ENCODE data around the gene CLASP2. TPM values are rescaled to one million over a fixed set of nuclear protein-coding genes. Genes with fewer than 3 reads are reported as not detected.

The CLASP2 gene
- total and polyA plus RNA-seq, 2 experiments from 2014 or later = 38.7 to 112 TPM

DNA sequence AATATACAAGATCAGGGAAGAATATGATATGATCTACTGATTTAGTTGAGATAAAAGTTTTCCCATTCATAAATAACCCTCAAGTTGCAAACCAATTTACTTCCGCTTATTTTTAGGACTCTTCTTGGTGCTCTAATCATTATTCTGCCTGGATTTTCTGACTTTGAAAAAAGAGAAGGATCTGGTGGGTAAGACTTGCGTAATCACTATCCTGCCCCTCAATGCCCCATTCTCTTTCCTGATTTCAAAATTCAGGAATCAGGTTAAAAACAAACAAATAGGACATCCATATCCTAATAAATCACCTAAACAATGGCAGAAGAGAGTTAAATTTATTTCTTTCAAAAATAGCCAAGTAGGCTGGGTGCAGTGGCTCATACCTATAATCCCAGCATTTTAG, 127.5 kb downstream of the CLASP2 start:
- no peaks in the 10 kb centered on the region for H3K27me3 ChIP-seq
- H3K36me3 ChIP-seq = peaks cover 30% of the 10 kb centered on the region
- TF ChIP-seq, protein P1, sequence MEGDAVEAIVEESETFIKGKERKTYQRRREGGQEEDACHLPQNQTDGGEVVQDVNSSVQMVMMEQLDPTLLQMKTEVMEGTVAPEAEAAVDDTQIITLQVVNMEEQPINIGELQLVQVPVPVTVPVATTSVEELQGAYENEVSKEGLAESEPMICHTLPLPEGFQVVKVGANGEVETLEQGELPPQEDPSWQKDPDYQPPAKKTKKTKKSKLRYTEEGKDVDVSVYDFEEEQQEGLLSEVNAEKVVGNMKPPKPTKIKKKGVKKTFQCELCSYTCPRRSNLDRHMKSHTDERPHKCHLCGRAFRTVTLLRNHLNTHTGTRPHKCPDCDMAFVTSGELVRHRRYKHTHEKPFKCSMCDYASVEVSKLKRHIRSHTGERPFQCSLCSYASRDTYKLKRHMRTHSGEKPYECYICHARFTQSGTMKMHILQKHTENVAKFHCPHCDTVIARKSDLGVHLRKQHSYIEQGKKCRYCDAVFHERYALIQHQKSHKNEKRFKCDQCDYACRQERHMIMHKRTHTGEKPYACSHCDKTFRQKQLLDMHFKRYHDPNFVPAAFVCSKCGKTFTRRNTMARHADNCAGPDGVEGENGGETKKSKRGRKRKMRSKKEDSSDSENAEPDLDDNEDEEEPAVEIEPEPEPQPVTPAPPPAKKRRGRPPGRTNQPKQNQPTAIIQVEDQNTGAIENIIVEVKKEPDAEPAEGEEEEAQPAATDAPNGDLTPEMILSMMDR (IDR thresholded peaks at IDR 0.05; ENCODE audit: low read depth, low read length) = no peak
- H3K27ac ChIP-seq = no peak overlapping the region
- H3K4me3 ChIP-seq = no peak overlapping the region
- DNase-seq (ENCODE audit: low read depth in 1 of 2, low spot score in 1 of 2) = no peak
- H3K9me3 ChIP-seq (ENCODE audit: low read depth) = no peaks in the 10 kb centered on the region
- peaks cover 10% of the 10 kb centered on the region for H3K4me1 ChIP-seq (ENCODE audit: low read depth)

DNA sequence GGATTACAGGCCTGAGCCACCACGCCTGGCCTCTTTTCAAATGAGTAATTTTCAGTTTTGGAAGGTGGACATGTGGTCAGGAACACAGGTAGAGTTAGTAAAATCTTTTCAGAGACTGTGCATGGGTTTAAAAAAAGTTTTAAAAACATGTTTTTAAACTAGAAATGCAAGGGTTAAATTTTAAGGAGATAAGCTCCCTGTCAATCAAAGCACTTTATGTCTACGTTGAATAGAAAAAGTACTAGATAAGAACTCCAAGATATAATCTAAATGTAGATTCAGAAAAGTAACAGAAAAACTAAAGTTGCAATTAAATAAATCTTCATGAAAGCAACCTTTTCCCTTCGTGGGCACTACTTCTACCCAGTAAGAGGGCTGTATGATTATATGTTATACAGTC, 131.7 kb downstream of the CLASP2 start:
- Histone ChIP-seq H3K27ac (no peak overlapping the region), H3K9me3 (ENCODE audit: low read depth) (no peaks in the 10 kb centered on the region), H3K27me3 (no peaks in the 10 kb centered on the region), H3K36me3 (peaks cover 34% of the 10 kb centered on the region), H3K4me3 (no peak overlapping the region), H3K4me1 (ENCODE audit: low read depth) (no peaks in the 10 kb centered on the region)
- TF ChIP-seq, protein P1 (IDR thresholded peaks at IDR 0.05; ENCODE audit: low read depth, low read length) = no peak
- DNase-seq (ENCODE audit: low read depth in 1 of 2, low spot score in 1 of 2) = no peak

DNA sequence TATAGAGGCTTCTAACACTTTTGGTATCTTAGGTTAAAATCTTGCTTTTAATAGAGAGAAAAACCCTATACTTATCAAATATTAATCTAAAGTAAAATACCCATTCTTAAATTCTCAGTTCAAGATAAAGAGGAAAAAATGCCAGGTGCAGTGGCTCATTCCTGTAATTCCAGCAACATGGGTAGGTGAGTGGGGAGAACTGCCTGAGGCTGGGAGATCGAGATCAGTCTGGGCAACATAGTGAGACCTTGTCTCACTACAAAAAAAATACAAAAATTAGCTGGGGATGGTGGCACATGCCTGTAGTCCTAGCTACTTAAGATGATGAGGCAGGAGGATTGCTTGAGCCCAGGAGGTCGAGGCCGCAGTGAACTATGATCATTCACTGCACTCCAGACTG, 135.8 kb downstream of the CLASP2 start:
- no peaks in the 10 kb centered on the region for H3K27me3 ChIP-seq
- no peak for DNase-seq (ENCODE audit: low read depth in 1 of 2, low spot score in 1 of 2)
- TF ChIP-seq, protein P1 (IDR thresholded peaks at IDR 0.05; ENCODE audit: low read depth, low read length) = no peak
- no peaks in the 10 kb centered on the region for H3K9me3 ChIP-seq (ENCODE audit: low read depth)
- H3K4me3 ChIP-seq = no peak overlapping the region
- H3K4me1 ChIP-seq (ENCODE audit: low read depth) = peaks cover 7% of the 10 kb centered on the region
- no peak overlapping the region for H3K27ac ChIP-seq
- peaks cover 17% of the 10 kb centered on the region for H3K36me3 ChIP-seq

DNA sequence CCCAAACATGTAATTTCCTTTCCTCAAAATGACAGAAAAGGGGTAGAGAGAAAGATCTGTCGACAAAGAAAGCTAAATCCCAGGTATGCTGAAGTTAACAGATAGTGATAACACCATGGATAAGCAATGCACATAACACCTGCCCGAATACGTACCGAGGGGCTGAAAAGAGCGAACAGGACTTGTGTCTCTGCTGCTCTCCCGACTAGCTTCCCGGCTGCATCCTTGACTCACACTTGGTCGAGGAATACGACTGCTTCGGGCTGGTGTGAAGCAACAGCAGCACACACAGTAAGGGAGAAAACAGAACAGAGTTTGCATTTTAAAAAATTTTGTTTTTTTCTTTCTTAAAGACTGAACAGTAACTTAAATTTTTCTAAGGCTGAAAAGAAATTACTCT, 136.4 kb downstream of the CLASP2 start:
- Histone ChIP-seq H3K27ac (no peak overlapping the region), H3K4me1 (ENCODE audit: low read depth) (peaks cover 7% of the 10 kb centered on the region), H3K27me3 (no peaks in the 10 kb centered on the region)

DNA sequence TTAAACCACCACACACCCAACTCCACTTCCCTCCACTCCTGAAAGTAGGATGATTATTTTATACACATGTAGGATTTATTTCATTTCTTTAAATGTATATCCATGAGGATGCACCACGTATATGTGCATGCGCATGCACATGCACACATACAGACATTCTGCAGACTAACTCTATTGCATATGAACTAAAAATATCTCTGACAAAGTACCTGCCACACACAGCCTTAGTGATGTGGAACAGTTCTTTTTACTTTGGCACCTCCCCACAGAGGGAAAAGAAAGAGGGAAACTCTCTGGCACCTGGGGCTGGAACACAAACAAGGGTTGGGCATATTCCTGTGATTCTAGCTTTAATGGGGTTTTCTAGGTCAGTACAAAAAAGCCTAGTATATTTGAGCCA, 138.2 kb downstream of the CLASP2 start:
- Histone ChIP-seq H3K9me3 (ENCODE audit: low read depth) (no peaks in the 10 kb centered on the region), H3K4me3 (no peak overlapping the region), H3K4me1 (ENCODE audit: low read depth) (peaks cover 7% of the 10 kb centered on the region), H3K27ac (peak overlapping the region; percentile 11), H3K27me3 (no peaks in the 10 kb centered on the region), H3K36me3 (peaks cover 30% of the 10 kb centered on the region)
- TF ChIP-seq, protein P1 (IDR thresholded peaks at IDR 0.05; ENCODE audit: low read depth, low read length) = no peak
- peak in 1 of 2 donors; percentile 14 for DNase-seq (ENCODE audit: low read depth in 1 of 2, low spot score in 1 of 2)

More for the DNA sequence above, 136.4 kb downstream of the CLASP2 start:
- DNase-seq (ENCODE audit: low read depth in 1 of 2, low spot score in 1 of 2) = no peak
- TF ChIP-seq, protein P1 (IDR thresholded peaks at IDR 0.05; ENCODE audit: low read depth, low read length) = no peak
- Histone ChIP-seq H3K36me3 (peaks cover 16% of the 10 kb centered on the region), H3K9me3 (ENCODE audit: low read depth) (no peaks in the 10 kb centered on the region), H3K4me3 (no peak overlapping the region)

DNA sequence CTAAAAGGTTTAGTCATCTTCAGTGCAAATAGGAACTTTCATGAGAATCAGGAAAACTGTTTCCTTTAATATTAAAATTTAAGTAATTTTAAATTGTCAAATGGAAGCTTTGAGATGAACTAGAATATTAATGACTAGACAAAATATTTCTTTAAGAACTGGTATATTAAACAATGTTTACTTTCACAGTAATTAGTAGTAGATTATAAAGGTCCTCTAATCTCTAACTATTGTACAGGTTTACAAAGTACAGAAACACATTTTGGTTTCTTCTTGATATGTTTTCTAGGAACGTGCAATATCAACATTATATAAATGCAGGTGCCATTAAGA, 138.9 kb downstream of the CLASP2 start:
- Histone ChIP-seq H3K36me3 (peaks cover 36% of the 10 kb centered on the region), H3K27ac (peak overlapping the region; percentile 11), H3K27me3 (no peaks in the 10 kb centered on the region), H3K4me3 (no peak overlapping the region), H3K9me3 (ENCODE audit: low read depth) (no peaks in the 10 kb centered on the region), H3K4me1 (ENCODE audit: low read depth) (peaks cover 7% of the 10 kb centered on the region)
- TF ChIP-seq, protein P1 (IDR thresholded peaks at IDR 0.05; ENCODE audit: low read depth, low read length) = no peak
- DNase-seq (ENCODE audit: low read depth in 1 of 2, low spot score in 1 of 2) = no peak
